Fibroblast of the aortic adventitia (primary cell): Measurements from ENCODE around the gene HSF2BP. TPM values are rescaled to one million over a fixed set of nuclear protein-coding genes. Genes with fewer than 3 reads are reported as not detected.
A peak's percentile ranks its signal among the peaks of the same experiment; 100 is the strongest.

ENCODE experiments used
- DNase-seq: peaks from one replicate; pipeline ENCODE4 v3.0.0-alpha.2; 2010; ENCODE audit warnings: low read depth
- H3K4me3 ChIP-seq: 2 replicates; pipeline ENCODE4 v1.5.1; 2011; ENCODE audit warnings: low read depth, mild to moderate bottlenecking, control low read depth, low read length, moderate library complexity
- CTCF ChIP-seq: IDR thresholded peaks from 2 replicates; pipeline ENCODE4 v1.5.1; 2011; ENCODE audit warnings: mild to moderate bottlenecking, low read length, control low read depth, inconsistent platforms; ENCODE audit not compliant: insufficient read depth
- total RNA-seq: library from RNA; depleted of rRNA; stranded (reverse); fragments of >200 nt; gene quantifications from 2 replicates; pipeline ENCODE4 v1.2.3, GENCODE V29; 2012; ENCODE audit warnings: low replicate concordance

Gene HSF2BP
- total RNA-seq, 1 donor: 2.3 TPM

GRCh38 chr21:43609501-43610340 is 49.6 kb downstream of the HSF2BP start:
- peak; percentile 68 for DNase-seq
- TF ChIP-seq CTCF: no peak
- H3K4me3 ChIP-seq: no peak overlapping the region

DNA sequence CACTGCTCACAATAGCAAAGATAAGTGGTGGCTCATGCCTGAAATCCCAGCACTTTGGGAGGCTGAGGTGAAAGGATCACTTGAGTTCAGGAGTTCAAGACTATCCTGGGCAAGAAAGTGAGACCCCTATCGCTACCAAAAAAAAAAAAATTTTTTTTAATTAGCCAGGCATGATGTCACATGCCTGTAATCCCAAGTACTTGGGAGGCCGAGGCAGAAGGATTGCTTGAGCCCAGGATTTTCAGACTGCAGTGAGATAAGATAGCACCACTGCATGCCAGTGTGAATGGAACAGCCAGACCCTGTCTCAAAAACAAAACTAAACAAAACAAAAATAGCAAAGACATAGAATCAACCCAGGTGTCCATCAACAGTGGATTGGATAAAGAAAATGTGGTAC is 50.6 kb downstream of the HSF2BP start:
- no peak overlapping the region for H3K4me3 ChIP-seq
- no peak for DNase-seq
- no peak for TF ChIP-seq CTCF

- H3K4me3 ChIP-seq: no peak overlapping the region
- peak; percentile 77 for DNase-seq
- no peak for TF ChIP-seq CTCF
These were observed 51.1 kb downstream of the HSF2BP start for GRCh38 chr21:43608225-43608624.

- DNase-seq: no peak
- no peak for TF ChIP-seq CTCF
- H3K4me3 ChIP-seq: no peak overlapping the region
These were observed 53.7 kb downstream of the HSF2BP start for GRCh38 chr21:43605320-43606215.

- no peak for DNase-seq
- TF ChIP-seq CTCF: no peak
- H3K4me3 ChIP-seq: no peak overlapping the region
These were observed 54.6 kb downstream of the HSF2BP start for GRCh38 chr21:43604505-43605204.

DNA sequence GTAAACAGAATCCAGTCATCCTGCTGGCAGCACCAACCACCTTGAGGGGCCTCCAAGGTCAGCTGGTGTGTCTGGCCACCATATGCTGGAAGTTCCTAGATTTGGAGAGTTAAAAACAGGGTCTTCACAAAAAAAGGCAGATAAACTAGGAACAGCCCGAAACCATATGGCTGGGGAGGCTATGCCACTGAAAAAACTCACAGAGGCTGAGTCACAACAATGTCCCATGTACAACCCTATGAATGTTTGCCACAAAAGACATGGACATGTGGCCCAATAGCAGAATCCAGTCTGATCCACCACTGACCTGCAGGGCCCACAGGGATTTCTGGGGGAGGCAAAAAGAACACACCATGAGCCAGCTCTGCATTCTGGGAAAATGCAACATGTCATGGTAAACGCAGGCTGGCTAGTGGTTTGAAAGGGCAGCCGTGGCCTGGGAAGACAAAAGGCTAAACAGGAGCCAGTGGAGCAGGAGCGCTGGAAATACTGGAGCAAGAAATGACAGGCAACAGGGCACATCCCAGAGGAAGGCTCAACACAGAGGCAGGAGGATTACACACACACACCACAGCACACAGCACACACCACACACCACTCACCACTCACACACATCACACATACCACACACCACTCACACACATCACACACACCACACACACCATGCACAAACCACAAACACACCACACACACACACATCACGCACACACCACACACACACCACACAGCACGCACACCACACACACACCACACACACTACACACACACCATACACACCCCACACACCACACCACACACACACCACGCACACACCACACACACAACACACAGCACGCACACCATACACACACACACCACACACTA is 55.4 kb downstream of the HSF2BP start:
- no peak overlapping the region for H3K4me3 ChIP-seq
- DNase-seq: peak; percentile 42
- no peak for TF ChIP-seq CTCF
